Upper lobe of right lung (tissue), 1 donor: ENCODE data around the gene PPP6R2. TPM values are rescaled to one million over a fixed set of nuclear protein-coding genes. Genes with fewer than 3 reads are reported as not detected.

Source experiments
- ATAC-seq: fragments of 200-7000 bp; cut with Tn5 transposase; one replicate; pipeline ENCODE4 v1.9.1; 2020; ENCODE audit warnings: mild to moderate bottlenecking, moderate library complexity
- DNase-seq: peaks from one replicate; pipeline ENCODE4 v3.0.0-alpha.2; 2020
- H3K27ac ChIP-seq: fragments of 200-600 bp; one replicate; pipeline ENCODE4 v1.8.0; 2022
- H3K27me3 ChIP-seq: fragments of 200-600 bp; one replicate; pipeline ENCODE4 v1.8.0; 2022; ENCODE audit warnings: mild to moderate bottlenecking
- H3K36me3 ChIP-seq: fragments of 200-600 bp; one replicate; pipeline ENCODE4 v1.8.0; 2022
- H3K4me1 ChIP-seq: fragments of 200-600 bp; one replicate; pipeline ENCODE4 v1.8.0; 2022
- H3K4me3 ChIP-seq: fragments of 200-600 bp; one replicate; pipeline ENCODE4 v1.8.0; 2022; ENCODE audit warnings: mild to moderate bottlenecking
- H3K9me3 ChIP-seq: fragments of 200-600 bp; one replicate; pipeline ENCODE4 v1.8.0; 2022
- CTCF ChIP-seq: fragments of 200-600 bp; IDR thresholded peaks from one replicate; pipeline ENCODE4 v1.8.0; 2022; ENCODE audit warnings: antibody characterized with exemption
- intact Hi-C: fragments of 100-400 bp; cut with DNase I; formaldehyde crosslinking; loops from one replicate; pipeline ENCODE4 v1.11.0; 2022
- total RNA-seq: library from RNA; stranded (reverse); fragmentation: NEBNext Ultra II Directional; extraction: Animal tissue kit (Norgen Biotek cat#: 25700); gene quantifications from one replicate; pipeline ENCODE4 v1.2.1, GENCODE V29; 2021
- donor health status: DM: no; HTN: yes; CAD: no; lungs with severe emphysema.

Gene PPP6R2
- total RNA-seq, 1 donor from 2014 or later, result 54.0 TPM

DNA sequence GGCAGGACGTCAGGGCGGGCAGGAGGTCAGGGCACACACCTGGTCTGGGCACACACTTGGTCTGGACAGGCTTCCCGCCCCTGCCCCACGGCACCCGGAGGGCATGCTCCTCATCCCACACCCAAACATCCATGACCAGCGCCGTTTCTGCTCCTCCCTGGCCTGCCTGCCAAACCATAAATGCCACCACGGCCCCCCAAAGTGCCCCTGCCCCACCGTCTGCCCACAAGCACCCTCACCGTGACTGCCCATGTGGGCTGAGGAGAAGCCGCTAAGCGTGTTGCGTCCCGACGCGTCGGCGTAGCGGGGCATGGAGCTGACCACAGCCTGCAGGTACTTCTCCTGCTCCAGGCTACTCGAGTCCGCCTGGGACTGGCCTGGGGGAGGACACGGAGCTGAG, 115.9 kb downstream of the PPP6R2 start:
- H3K36me3 ChIP-seq, result peaks cover 97% of the 10 kb centered on the region
- no peaks in the 10 kb centered on the region for H3K9me3 ChIP-seq
- ATAC-seq (no peak), DNase-seq (no peak)
- H3K27ac ChIP-seq, result no peak overlapping the region
- no peaks in the 10 kb centered on the region for H3K27me3 ChIP-seq
- TF ChIP-seq CTCF, result no peak
- no peaks in the 10 kb centered on the region for H3K4me1 ChIP-seq
- H3K4me3 ChIP-seq, result no peak overlapping the region
- intact Hi-C loops, result no loop called here

DNA sequence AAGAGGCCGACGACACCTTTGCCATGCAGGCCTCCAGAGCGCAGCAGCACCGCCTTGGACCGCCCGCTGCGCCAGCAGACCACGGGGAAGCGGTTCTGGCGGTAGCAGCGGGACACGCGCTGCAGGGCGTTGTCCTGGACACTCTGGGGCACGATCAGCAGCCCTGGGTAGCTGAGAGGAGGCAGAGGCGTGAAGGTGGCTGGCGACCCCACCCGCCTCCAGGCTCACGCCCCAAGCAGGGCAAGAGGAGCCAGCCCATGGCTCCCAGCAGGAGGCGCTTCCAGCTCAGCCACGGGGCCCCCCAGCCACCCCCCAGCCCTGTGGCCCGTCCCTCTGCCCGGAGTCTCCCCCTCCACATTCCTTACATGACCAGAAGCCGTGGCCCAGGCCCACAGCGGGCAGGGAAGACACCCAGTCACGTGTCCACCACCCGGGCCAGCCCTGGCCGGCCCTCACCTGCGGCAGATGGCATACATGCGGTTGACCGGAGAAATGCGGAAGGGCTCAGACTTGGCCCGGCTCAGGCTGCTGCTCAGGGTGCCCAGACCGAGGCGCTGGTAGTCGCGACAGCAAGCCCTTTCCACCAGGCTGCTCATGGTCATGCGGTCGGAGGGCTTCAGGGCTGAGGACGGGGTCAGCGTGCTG, 116.5 kb downstream of the PPP6R2 start:
- no peak for DNase-seq
- no peak for TF ChIP-seq CTCF
- H3K27ac ChIP-seq, result no peak overlapping the region
- H3K36me3 ChIP-seq, result peaks cover 97% of the 10 kb centered on the region
- no peaks in the 10 kb centered on the region for H3K9me3 ChIP-seq
- H3K4me3 ChIP-seq, result no peak overlapping the region
- intact Hi-C loops, result no loop called here
- H3K27me3 ChIP-seq, result no peaks in the 10 kb centered on the region
- H3K4me1 ChIP-seq, result no peaks in the 10 kb centered on the region
- ATAC-seq, result no peak

DNA sequence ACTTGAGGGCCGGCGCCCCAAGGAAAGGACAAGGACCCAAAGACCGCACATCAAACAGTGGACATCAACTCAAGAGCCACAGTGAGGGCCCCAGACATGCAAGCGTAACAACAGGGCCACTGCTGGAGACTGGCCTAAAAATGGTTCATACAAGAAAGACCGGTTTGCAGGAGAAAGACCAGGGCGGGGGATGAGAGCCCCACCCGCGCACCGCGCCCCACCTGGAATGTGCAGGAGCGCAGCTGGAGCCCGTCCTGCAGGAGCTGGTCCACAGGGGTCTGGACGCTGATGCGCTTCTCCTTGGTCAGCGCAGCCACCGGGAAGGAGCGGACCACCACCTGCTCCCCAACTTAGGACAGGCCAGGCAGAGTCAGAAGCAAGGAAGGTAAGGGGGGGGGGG, 117.8 kb downstream of the PPP6R2 start:
- no peak for TF ChIP-seq CTCF
- H3K4me3 ChIP-seq, result no peak overlapping the region
- DNase-seq, result peak; percentile 80
- no peaks in the 10 kb centered on the region for H3K4me1 ChIP-seq
- peak; percentile 61 for ATAC-seq
- H3K36me3 ChIP-seq, result peaks cover 96% of the 10 kb centered on the region
- no peak overlapping the region for H3K27ac ChIP-seq
- H3K27me3 ChIP-seq, result no peaks in the 10 kb centered on the region
- intact Hi-C loops, result no loop called here
- no peaks in the 10 kb centered on the region for H3K9me3 ChIP-seq

GRCh38 chr22:50461536-50461935, 118.4 kb downstream of the PPP6R2 start:
- Histone ChIP-seq H3K36me3 (peaks cover 97% of the 10 kb centered on the region), H3K4me1 (no peaks in the 10 kb centered on the region), H3K4me3 (no peak overlapping the region), H3K9me3 (no peaks in the 10 kb centered on the region), H3K27ac (no peak overlapping the region), H3K27me3 (no peaks in the 10 kb centered on the region)
- no peak for TF ChIP-seq CTCF
- DNase-seq (no peak), ATAC-seq (no peak)
- intact Hi-C loops, result no loop called here

DNA sequence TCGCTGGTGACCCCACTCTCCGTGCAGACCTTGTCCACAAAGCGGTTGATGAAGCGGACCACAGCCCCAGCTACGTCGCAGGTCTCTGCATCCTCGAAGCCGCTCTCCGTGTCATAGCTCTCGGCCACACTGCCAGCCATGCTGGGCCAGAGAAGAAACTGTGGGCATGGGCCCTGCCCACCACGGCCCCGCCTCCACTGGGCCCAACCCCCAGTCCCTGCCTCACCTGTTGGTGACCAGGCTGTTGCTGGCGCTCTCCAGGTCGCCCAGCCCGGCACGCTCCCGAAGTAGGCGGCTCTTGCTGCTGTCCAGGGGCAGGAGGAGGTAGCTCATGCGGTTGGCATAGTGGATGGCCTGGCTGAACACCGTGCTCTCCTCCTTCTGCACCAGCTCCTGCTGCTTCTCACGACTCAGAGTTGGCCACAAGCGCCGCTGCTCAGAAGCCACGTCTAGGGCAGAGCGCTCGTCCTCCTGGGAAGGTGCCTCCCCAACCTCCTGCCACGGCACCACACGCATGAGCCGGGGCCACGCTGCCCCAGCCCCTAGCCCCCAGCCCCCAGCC, 118.9 kb downstream of the PPP6R2 start:
- Histone ChIP-seq H3K36me3 (peaks cover 97% of the 10 kb centered on the region), H3K27ac (no peak overlapping the region), H3K4me3 (no peak overlapping the region), H3K27me3 (no peaks in the 10 kb centered on the region), H3K9me3 (no peaks in the 10 kb centered on the region), H3K4me1 (no peaks in the 10 kb centered on the region)
- DNase-seq (no peak), ATAC-seq (no peak)
- intact Hi-C loops, result no loop called here
- no peak for TF ChIP-seq CTCF
